Trophoblast cell (in vitro differentiated cells and primary cell): ENCODE data around the gene NANOS3.

Source experiments
- DNase-seq, 2 donors: peaks; one replicate each; pipeline ENCODE4 v3.0.0-alpha.2; 2016
- H2AFZ ChIP-seq: 2 replicates; pipeline ENCODE4 v1.6.1; 2013; ENCODE audit warnings: low read length, moderate library complexity, mild to moderate bottlenecking; ENCODE audit not compliant: insufficient read depth, poor library complexity
- H2AK5ac ChIP-seq: 2 replicates; pipeline ENCODE4 v1.6.1; 2013; ENCODE audit warnings: mild to moderate bottlenecking, low read length
- H2BK120ac ChIP-seq: 2 replicates; pipeline ENCODE4 v1.6.1; 2013; ENCODE audit warnings: low read length, mild to moderate bottlenecking, moderate library complexity; ENCODE audit not compliant: insufficient read depth, poor library complexity
- H2BK12ac ChIP-seq: 2 replicates; pipeline ENCODE4 v1.6.1; 2013; ENCODE audit warnings: mild to moderate bottlenecking, low read length, moderate library complexity
- H2BK5ac ChIP-seq: 2 replicates; pipeline ENCODE4 v1.6.1; 2013; ENCODE audit warnings: low read length, low read depth, moderate library complexity, mild to moderate bottlenecking; ENCODE audit not compliant: poor library complexity
- H3K14ac ChIP-seq: 2 replicates; pipeline ENCODE4 v1.6.1; 2013; ENCODE audit warnings: mild to moderate bottlenecking, low read length
- H3K18ac ChIP-seq: 2 replicates; pipeline ENCODE4 v1.6.1; 2013; ENCODE audit warnings: mild to moderate bottlenecking, low read length
- H3K23ac ChIP-seq: 2 replicates; pipeline ENCODE4 v1.6.1; 2013; ENCODE audit warnings: low read length
- H3K27ac ChIP-seq: 2 replicates; pipeline ENCODE4 v1.5.1; 2013; ENCODE audit warnings: low read depth, mild to moderate bottlenecking, inconsistent platforms, low read length, moderate library complexity
- H3K27me3 ChIP-seq: 2 replicates; pipeline ENCODE4 v1.6.1; 2013; ENCODE audit warnings: inconsistent platforms, mild to moderate bottlenecking, low read length, moderate library complexity; ENCODE audit not compliant: insufficient read depth
- H3K36me3 ChIP-seq, 2 experiments: 1 replicate in 1 of 2; 2 replicates in 1 of 2; pipeline ENCODE4 v1.6.1; 2013; ENCODE audit warnings: low read length in 2 of 2, mild to moderate bottlenecking in 2 of 2, moderate library complexity in 1 of 2; ENCODE audit not compliant: insufficient read depth in 2 of 2, control insufficient read depth in 1 of 2
- H3K4ac ChIP-seq: 2 replicates; pipeline ENCODE4 v1.6.1; 2013; ENCODE audit warnings: low read depth, mild to moderate bottlenecking, low read length, moderate library complexity
- H3K4me1 ChIP-seq, 2 experiments: 1 replicate in 1 of 2; 2 replicates in 1 of 2; pipeline ENCODE4 v1.6.1; 2013; ENCODE audit warnings: low read length in 2 of 2, mild to moderate bottlenecking in 2 of 2, moderate library complexity in 1 of 2; ENCODE audit not compliant: insufficient read depth in 2 of 2, control insufficient read depth in 1 of 2
- H3K4me2 ChIP-seq: 2 replicates; pipeline ENCODE4 v1.6.1; 2013; ENCODE audit warnings: inconsistent platforms, mild to moderate bottlenecking, low read length, moderate library complexity
- H3K4me3 ChIP-seq: 2 replicates; pipeline ENCODE4 v1.5.1; 2013; ENCODE audit warnings: mild to moderate bottlenecking, low read depth, low read length, inconsistent platforms
- H3K79me1 ChIP-seq: one replicate; pipeline ENCODE4 v1.6.1; 2013; ENCODE audit warnings: low read length
- H3K79me2 ChIP-seq: 2 replicates; pipeline ENCODE4 v1.6.1; 2013; ENCODE audit warnings: low read length, mild to moderate bottlenecking; ENCODE audit not compliant: control insufficient read depth, insufficient read depth, poor library complexity
- H3K9ac ChIP-seq: 2 replicates; pipeline ENCODE4 v1.6.1; 2013; ENCODE audit warnings: mild to moderate bottlenecking, low read length
- H3K9me3 ChIP-seq: 2 replicates; pipeline ENCODE4 v1.6.1; 2013; ENCODE audit warnings: low read depth, mild to moderate bottlenecking, control low read depth, inconsistent platforms, low read length; ENCODE audit not compliant: insufficient read depth
- H4K12ac ChIP-seq: 2 replicates; pipeline ENCODE4 v1.6.1; 2013; ENCODE audit warnings: low read depth, mild to moderate bottlenecking, low read length, moderate library complexity
- H4K8ac ChIP-seq: 2 replicates; pipeline ENCODE4 v1.6.1; 2013; ENCODE audit warnings: low read depth, mild to moderate bottlenecking, low read length, moderate library complexity
- H4K91ac ChIP-seq: one replicate; pipeline ENCODE4 v1.6.1; 2013; ENCODE audit warnings: low read depth, mild to moderate bottlenecking, low read length, moderate library complexity
- WGBS: extraction: QIAGEN DNeasy Blood & Tissue Kit; methylation state at CpG from one replicate; pipeline ENCODE4 v1.1.7; 2013; ENCODE audit warnings: missing lambda C conversion rate; ENCODE audit not compliant: insufficient read length, insufficient coverage; ENCODE audit errors: extremely low coverage; 5-methylcytosine and 5-hydroxymethylcytosine counted together

The NANOS3 gene

GRCh38 chr19:13856497-13856896 is 20.4 kb upstream of the NANOS3 start:
- Histone ChIP-seq H3K27me3 (no peaks in the 10 kb centered on the region), H3K79me2 (peaks cover 9% of the 10 kb centered on the region), H3K79me1 (peaks cover 35% of the 10 kb centered on the region), H2AFZ (no peak overlapping the region), H2BK120ac (no peak overlapping the region), H2BK5ac (no peak overlapping the region), H3K4me1 (peaks cover 17 to 23% of the 10 kb centered on the region in 2 experiments), H3K4me2 (no peak overlapping the region), H3K23ac (no peak overlapping the region), H3K14ac (no peak overlapping the region), H4K12ac (no peak overlapping the region), H3K18ac (no peak overlapping the region), H3K4ac (no peak overlapping the region), H3K36me3 (no peaks in the 10 kb centered on the region), H3K27ac (no peak overlapping the region), H3K9ac (no peak overlapping the region), H3K4me3 (no peak overlapping the region), H2AK5ac (no peak overlapping the region), H2BK12ac (peak overlapping the region; percentile 34), H4K91ac (no peak overlapping the region), H4K8ac (no peak overlapping the region), H3K9me3 (no peaks in the 10 kb centered on the region)
- no CpG with 5 or more reads among the region's 2 CpGs for WGBS
- DNase-seq: peak in 1 of 2 donors; percentile 45

DNA sequence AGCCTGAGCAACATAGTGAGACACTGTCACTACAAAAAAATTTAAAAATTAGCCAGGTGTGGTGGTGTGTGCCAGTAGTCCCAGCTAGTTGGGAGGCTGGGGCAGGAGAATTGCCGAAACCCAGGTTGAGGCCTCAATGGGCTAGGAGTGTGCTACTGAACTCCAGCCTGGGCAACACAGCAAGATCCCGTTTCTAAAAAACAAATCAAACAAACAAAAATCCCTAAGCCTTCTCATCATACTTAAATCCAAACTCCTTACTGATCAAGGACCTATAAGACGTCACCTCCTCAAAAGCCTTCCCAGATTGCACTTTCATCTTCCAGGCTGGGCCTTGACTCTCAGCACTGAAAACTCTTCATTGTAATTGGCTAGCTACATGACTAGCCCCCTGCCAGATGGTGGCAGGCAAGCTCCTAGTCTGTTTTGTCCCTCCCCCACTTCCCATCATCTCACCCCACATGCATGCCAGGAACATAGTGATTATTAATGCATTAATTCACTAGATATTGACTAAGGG is 17.5 kb upstream of the NANOS3 start:
- peaks cover 23% of the 10 kb centered on the region for H3K79me1 ChIP-seq
- no peak overlapping the region for H3K4me2 ChIP-seq
- no peak overlapping the region for H4K12ac ChIP-seq
- H3K79me2 ChIP-seq: peaks cover 8% of the 10 kb centered on the region
- H4K91ac ChIP-seq: peak overlapping the region; percentile 93
- peak overlapping the region; percentile 69 for H2BK5ac ChIP-seq
- H4K8ac ChIP-seq: peak overlapping the region; percentile 58
- H3K9ac ChIP-seq: no peak overlapping the region
- peak overlapping the region; percentile 86 for H2BK120ac ChIP-seq
- H3K4ac ChIP-seq: peak overlapping the region; percentile 48
- H2AK5ac ChIP-seq: peak overlapping the region; percentile 94
- DNase-seq: peak; percentile 58 to 82
- no peaks in the 10 kb centered on the region for H3K27me3 ChIP-seq
- H3K4me3 ChIP-seq: no peak overlapping the region
- no peak overlapping the region for H3K23ac ChIP-seq
- no peaks in the 10 kb centered on the region for H3K9me3 ChIP-seq
- peak overlapping the region; percentile 68 for H3K14ac ChIP-seq
- H3K36me3 ChIP-seq: no peaks in the 10 kb centered on the region
- peaks cover 10 to 14% of the 10 kb centered on the region in 2 experiments for H3K4me1 ChIP-seq
- peak overlapping the region; percentile 19 for H2AFZ ChIP-seq
- 100% methylated on average over 1 of the region's 3 CpGs for WGBS
- H3K18ac ChIP-seq: peak overlapping the region; percentile 78
- H3K27ac ChIP-seq: peak overlapping the region; percentile 62
- H2BK12ac ChIP-seq: peak overlapping the region; percentile 92

- no peak overlapping the region for H3K4me3 ChIP-seq
- H4K12ac ChIP-seq: no peak overlapping the region
- DNase-seq: no peak
- peak overlapping the region; percentile 13 for H3K14ac ChIP-seq
- H2AFZ ChIP-seq: no peak overlapping the region
- WGBS: no CpG with 5 or more reads among the region's 13 CpGs
- H2BK12ac ChIP-seq: peak overlapping the region; percentile 95
- H3K18ac ChIP-seq: no peak overlapping the region
- no peak overlapping the region for H3K4ac ChIP-seq
- H3K4me1 ChIP-seq: peaks cover 10 to 14% of the 10 kb centered on the region in 2 experiments
- peak overlapping the region; percentile 100 for H2BK120ac ChIP-seq
- peak overlapping the region; percentile 2 for H2BK5ac ChIP-seq
- H4K91ac ChIP-seq: peak overlapping the region; percentile 100
- H3K79me2 ChIP-seq: peaks cover 8% of the 10 kb centered on the region
- no peak overlapping the region for H4K8ac ChIP-seq
- H3K23ac ChIP-seq: no peak overlapping the region
- peaks cover 20% of the 10 kb centered on the region for H3K79me1 ChIP-seq
- peak overlapping the region; percentile 13 for H2AK5ac ChIP-seq
- H3K36me3 ChIP-seq: no peaks in the 10 kb centered on the region
- peaks cover 3% of the 10 kb centered on the region for H3K27me3 ChIP-seq
- H3K9ac ChIP-seq: no peak overlapping the region
- H3K9me3 ChIP-seq: no peaks in the 10 kb centered on the region
- H3K4me2 ChIP-seq: no peak overlapping the region
- no peak overlapping the region for H3K27ac ChIP-seq
These were observed 16.1 kb upstream of the NANOS3 start for GRCh38 chr19:13860679-13861391.

- WGBS: no CpG with 5 or more reads among the region's 11 CpGs
These were observed 15.6 kb upstream of the NANOS3 start for GRCh38 chr19:13861392-13861713.

More at GRCh38 chr19:13861392-13861713, 15.6 kb upstream of the NANOS3 start:
- Histone ChIP-seq H3K79me2 (peaks cover 8% of the 10 kb centered on the region), H3K4me1 (peaks cover 14 to 16% of the 10 kb centered on the region in 2 experiments), H2BK120ac (peak overlapping the region; percentile 100), H3K79me1 (peaks cover 20% of the 10 kb centered on the region), H3K4me2 (peak overlapping the region; percentile 86), H3K27ac (peak overlapping the region; percentile 89), H3K27me3 (peaks cover 6% of the 10 kb centered on the region), H2BK12ac (peak overlapping the region; percentile 95), H3K4me3 (no peak overlapping the region), H3K9ac (peak overlapping the region; percentile 59), H3K23ac (no peak overlapping the region), H3K36me3 (no peaks in the 10 kb centered on the region), H3K14ac (peak overlapping the region; percentile 98), H3K18ac (peak overlapping the region; percentile 97), H2AFZ (peak overlapping the region; percentile 79), H4K91ac (peak overlapping the region; percentile 100), H4K12ac (peak overlapping the region; percentile 97), H3K4ac (peak overlapping the region; percentile 95), H4K8ac (peak overlapping the region; percentile 96), H2BK5ac (peak overlapping the region; percentile 98), H2AK5ac (peak overlapping the region; percentile 100), H3K9me3 (no peaks in the 10 kb centered on the region)
- DNase-seq: no peak
